K562 (cell line): ENCODE measurements around the gene LRRK1. TPM values are rescaled to one million over a fixed set of nuclear protein-coding genes. Genes with fewer than 3 reads are reported as not detected.

Source experiments
- CBX1 ChIP-seq: sonication (generic); IDR thresholded peaks from 2 replicates; pipeline ENCODE4 v1.6.1; 2016; ENCODE audit warnings: antibody characterized with exemption, low read depth, mild to moderate bottlenecking
- HIVEP1 ChIP-seq: fragments of 250-450 bp; sonication (Bioruptor Pico); IDR thresholded peaks from 2 replicates; pipeline ENCODE4 v1.4.0; 2020; ENCODE audit warnings: mild to moderate bottlenecking
- MTA2 ChIP-seq: fragments of 450-650 bp; IDR thresholded peaks from 2 replicates; pipeline ENCODE4 v1.6.1; 2016; ENCODE audit warnings: low read depth
- NCOA4 ChIP-seq: fragments of 450-650 bp; IDR thresholded peaks from 2 replicates; pipeline ENCODE4 v1.6.1; 2018; ENCODE audit warnings: mild to moderate bottlenecking; ENCODE audit not compliant: partially characterized antibody
- NCOA6 ChIP-seq: fragments of 450-650 bp; IDR thresholded peaks from 2 replicates; pipeline ENCODE4 v1.6.1; 2017; ENCODE audit warnings: mild to moderate bottlenecking
- PHB2 ChIP-seq: fragments of 450-650 bp; IDR thresholded peaks from 2 replicates; pipeline ENCODE4 v1.6.1; 2017; ENCODE audit warnings: low read depth
- POLR2B ChIP-seq: fragments of 450-650 bp; IDR thresholded peaks from 2 replicates; pipeline ENCODE4 v1.6.1; 2018; ENCODE audit warnings: low read depth; ENCODE audit not compliant: partially characterized antibody
- RAD21 ChIP-seq, 2 experiments: fragments of 250-450 bp in 1 of 2; fragments of 450-650 bp in 1 of 2; sonication (Bioruptor Pico) in 1 of 2; formaldehyde crosslinking in 1 of 2; IDR thresholded peaks in 1 of 2; conservative IDR thresholded peaks in 1 of 2; 2 replicates each; pipeline versions ENCODE4 v1.4.0 to v1.8.0; 2020 to 2022; ENCODE audit warnings: mild to moderate bottlenecking in 2 of 2, moderate library complexity in 1 of 2
- SP2 ChIP-seq: IDR thresholded peaks from 2 replicates; pipeline ENCODE4 v1.6.1; 2011; ENCODE audit warnings: mild to moderate bottlenecking, low read depth, low read length, moderate library complexity; ENCODE audit not compliant: poor library complexity, severe bottlenecking; ENCODE audit errors: extremely low read depth
- TAF9B ChIP-seq: fragments of 450-650 bp; IDR thresholded peaks from 2 replicates; pipeline ENCODE4 v1.6.1; 2018; ENCODE audit warnings: mild to moderate bottlenecking; ENCODE audit not compliant: partially characterized antibody
- TRIM24 ChIP-seq, 2 experiments: fragments of 450-650 bp; IDR thresholded peaks; 2 replicates each; pipeline ENCODE4 v1.6.1; 2016
- ZNF133 ChIP-seq: fragments of 250-450 bp; sonication (Bioruptor Pico); IDR thresholded peaks from 2 replicates; pipeline ENCODE4 v1.4.0; 2020; ENCODE audit warnings: mild to moderate bottlenecking
- ZNF354B ChIP-seq: fragments of 250-450 bp; sonication (Bioruptor Pico); IDR thresholded peaks from 2 replicates; pipeline ENCODE4 v1.4.0; 2020
- ZNF384 ChIP-seq: IDR thresholded peaks from 2 replicates; pipeline ENCODE4 v1.6.1; 2012; ENCODE audit warnings: low read depth, low read length, improper control_type of control experiment
- ZNF41 ChIP-seq: fragments of 250-450 bp; sonication (Bioruptor Pico); conservative IDR thresholded peaks from 2 replicates; pipeline ENCODE4 v1.4.0; 2020; ENCODE audit warnings: mild to moderate bottlenecking
- ZNF766 ChIP-seq: fragments of 200-800 bp; sonication (Bioruptor generic); conservative IDR thresholded peaks from 2 replicates; pipeline ENCODE4 v1.6.1; 2016; ENCODE audit warnings: missing genetic modification characterization, missing compliant biosample characterization
- polyA plus RNA-seq, 8 experiments: library from polyadenylated mRNA; depleted of rRNA in 4 of 8; stranded (reverse) in 5 of 8; unstranded in 3 of 8; fragments of >200 nt; fragmentation: Nextera tagmentation in 2 of 8; fragmentation: Illumina TruSeq in 1 of 8; extraction: Ambion mirVana in 2 of 8; extraction: Trizol in 1 of 8; gene quantifications; 2 replicates each; pipeline versions ENCODE4 v1.2.1 to v1.2.3, GENCODE V29; 2011 to 2014; ENCODE audit warnings: inconsistent platforms in 1 of 8, missing spikeins in 1 of 8
- total RNA-seq, 7 experiments: library from RNA; depleted of rRNA in 6 of 7; stranded (reverse); fragments of >200 nt in 6 of 7; fragmentation: Illumina TruSeq in 2 of 7; extraction: Trizol in 2 of 7; gene quantifications; 2 replicates each; pipeline versions ENCODE4 v1.2.1 to v1.2.3, GENCODE V29; 2011 to 2021; ENCODE audit warnings: low replicate concordance in 1 of 7
- TF ChIP-seq, protein P1 (sequence below): sonication (generic); formaldehyde crosslinking; IDR thresholded peaks from 2 replicates; pipeline ENCODE4 v1.8.0; 2022; ENCODE audit warnings: missing genetic modification reagents, mild to moderate bottlenecking, borderline replicate concordance
- TF ChIP-seq, protein P2 (sequence below): fragments of 450-650 bp; IDR thresholded peaks from 2 replicates; pipeline ENCODE4 v1.6.1; 2016; ENCODE audit warnings: antibody characterized with exemption
- TF ChIP-seq, protein P3 (sequence below): fragments of 450-650 bp; IDR thresholded peaks from 2 replicates; pipeline ENCODE4 v1.6.1; 2018; ENCODE audit not compliant: partially characterized antibody

Gene LRRK1
- total and polyA plus RNA-seq, 9 of the 15 experiments (the other 6 are each of a cell fraction or from before 2014, with no cell fraction given), result 0.01 to 1.5 (median 0.11) TPM

DNA sequence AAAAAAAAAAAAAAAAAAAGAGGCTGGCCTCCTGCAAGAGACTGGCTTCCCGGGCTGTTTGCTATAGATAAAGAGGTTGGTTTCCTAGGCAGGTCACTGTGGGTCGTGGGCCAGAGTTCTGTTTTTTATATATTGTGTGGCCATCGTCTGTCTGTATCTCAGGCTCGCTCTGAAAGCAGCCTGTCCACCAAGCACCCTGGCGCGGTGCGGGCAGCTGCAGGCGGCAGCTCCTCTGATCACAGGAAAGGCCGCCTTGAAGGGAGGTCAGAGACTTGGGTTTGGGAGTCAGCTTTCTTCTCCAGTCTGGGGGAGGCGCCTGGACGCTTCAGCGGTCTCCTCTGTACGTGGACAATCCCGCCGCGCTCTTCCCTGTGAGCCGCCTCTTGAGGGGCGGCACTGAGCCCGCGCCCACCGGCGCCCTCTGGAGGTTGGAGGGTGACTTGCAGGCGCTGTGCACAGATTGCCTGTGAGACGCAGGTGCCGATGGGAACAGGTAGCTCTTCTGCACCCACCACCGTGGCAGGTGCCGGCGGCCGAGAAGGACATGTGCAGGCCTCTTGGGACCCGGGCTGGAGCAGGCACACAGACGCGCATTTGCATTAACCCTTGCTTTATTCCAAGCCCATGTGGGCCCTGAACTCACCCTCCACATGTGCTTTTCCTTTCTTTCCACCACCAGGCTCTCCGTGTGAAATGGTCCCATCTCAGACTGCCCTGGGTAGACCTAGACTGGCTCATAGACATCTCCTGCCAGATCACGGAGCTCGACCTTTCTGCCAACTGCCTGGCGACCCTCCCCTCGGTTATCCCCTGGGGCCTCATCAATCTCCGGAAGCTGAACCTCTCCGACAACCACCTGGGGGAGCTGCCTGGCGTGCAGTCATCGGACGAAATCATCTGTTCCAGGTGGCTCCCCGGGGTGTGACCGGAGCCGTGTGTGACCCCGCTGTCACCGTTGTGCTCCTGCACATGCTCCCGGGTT, 89.3 kb downstream of the LRRK1 start (continued):
- no peak for TF ChIP-seq ZNF354B (CRISPR knock-in tag)
- peak; percentile 62 for TF ChIP-seq ZNF766 (CRISPR knock-in tag)
- peak; percentile 45 for TF ChIP-seq POLR2B
- TF ChIP-seq ZNF384, result peak; percentile 95
- peak; percentile 17 to 47; a peak in 3 of 4 replicates for TF ChIP-seq RAD21 (CRISPR knock-in tag; conservative IDR thresholded peaks at IDR 0.05 in 1 of 2, IDR thresholded peaks at IDR 0.05 in 1 of 2)
- TF ChIP-seq HIVEP1 (CRISPR knock-in tag), result no peak
- TF ChIP-seq, protein P1, sequence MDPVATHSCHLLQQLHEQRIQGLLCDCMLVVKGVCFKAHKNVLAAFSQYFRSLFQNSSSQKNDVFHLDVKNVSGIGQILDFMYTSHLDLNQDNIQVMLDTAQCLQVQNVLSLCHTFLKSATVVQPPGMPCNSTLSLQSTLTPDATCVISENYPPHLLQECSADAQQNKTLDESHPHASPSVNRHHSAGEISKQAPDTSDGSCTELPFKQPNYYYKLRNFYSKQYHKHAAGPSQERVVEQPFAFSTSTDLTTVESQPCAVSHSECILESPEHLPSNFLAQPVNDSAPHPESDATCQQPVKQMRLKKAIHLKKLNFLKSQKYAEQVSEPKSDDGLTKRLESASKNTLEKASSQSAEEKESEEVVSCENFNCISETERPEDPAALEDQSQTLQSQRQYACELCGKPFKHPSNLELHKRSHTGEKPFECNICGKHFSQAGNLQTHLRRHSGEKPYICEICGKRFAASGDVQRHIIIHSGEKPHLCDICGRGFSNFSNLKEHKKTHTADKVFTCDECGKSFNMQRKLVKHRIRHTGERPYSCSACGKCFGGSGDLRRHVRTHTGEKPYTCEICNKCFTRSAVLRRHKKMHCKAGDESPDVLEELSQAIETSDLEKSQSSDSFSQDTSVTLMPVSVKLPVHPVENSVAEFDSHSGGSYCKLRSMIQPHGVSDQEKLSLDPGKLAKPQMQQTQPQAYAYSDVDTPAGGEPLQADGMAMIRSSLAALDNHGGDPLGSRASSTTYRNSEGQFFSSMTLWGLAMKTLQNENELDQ (CRISPR knock-in tag), result no peak
- TF ChIP-seq NCOA4, result no peak
- TF ChIP-seq ZNF133 (CRISPR knock-in tag), result no peak
- TF ChIP-seq SP2, result peak; percentile 32
- TF ChIP-seq, protein P2, sequence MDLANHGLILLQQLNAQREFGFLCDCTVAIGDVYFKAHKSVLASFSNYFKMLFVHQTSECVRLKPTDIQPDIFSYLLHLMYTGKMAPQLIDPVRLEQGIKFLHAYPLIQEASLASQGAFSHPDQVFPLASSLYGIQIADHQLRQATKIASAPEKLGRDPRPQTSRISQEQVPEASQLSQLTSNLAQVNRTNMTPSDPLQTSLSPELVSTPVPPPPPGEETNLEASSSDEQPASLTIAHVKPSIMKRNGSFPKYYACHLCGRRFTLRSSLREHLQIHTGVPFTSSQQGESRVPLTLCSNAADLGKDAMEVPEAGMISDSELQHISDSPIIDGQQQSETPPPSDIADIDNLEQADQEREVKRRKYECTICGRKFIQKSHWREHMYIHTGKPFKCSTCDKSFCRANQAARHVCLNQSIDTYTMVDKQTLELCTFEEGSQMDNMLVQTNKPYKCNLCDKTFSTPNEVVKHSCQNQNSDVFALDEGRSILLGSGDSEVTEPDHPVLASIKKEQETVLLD, result 0 out of 2 replicates have a peak, but pooled peaks have one; percentile 14
- no peak for TF ChIP-seq TRIM24 (IDR thresholded peaks at IDR 0.05)
- no peak for TF ChIP-seq PHB2
- no peak for TF ChIP-seq CBX1
- TF ChIP-seq ZNF41 (CRISPR knock-in tag), result no peak
- peak; percentile 52; the same call in 1 of the 2 replicates for TF ChIP-seq MTA2
- TF ChIP-seq TAF9B, result no peak
- no peak for TF ChIP-seq NCOA6
- TF ChIP-seq, protein P3, sequence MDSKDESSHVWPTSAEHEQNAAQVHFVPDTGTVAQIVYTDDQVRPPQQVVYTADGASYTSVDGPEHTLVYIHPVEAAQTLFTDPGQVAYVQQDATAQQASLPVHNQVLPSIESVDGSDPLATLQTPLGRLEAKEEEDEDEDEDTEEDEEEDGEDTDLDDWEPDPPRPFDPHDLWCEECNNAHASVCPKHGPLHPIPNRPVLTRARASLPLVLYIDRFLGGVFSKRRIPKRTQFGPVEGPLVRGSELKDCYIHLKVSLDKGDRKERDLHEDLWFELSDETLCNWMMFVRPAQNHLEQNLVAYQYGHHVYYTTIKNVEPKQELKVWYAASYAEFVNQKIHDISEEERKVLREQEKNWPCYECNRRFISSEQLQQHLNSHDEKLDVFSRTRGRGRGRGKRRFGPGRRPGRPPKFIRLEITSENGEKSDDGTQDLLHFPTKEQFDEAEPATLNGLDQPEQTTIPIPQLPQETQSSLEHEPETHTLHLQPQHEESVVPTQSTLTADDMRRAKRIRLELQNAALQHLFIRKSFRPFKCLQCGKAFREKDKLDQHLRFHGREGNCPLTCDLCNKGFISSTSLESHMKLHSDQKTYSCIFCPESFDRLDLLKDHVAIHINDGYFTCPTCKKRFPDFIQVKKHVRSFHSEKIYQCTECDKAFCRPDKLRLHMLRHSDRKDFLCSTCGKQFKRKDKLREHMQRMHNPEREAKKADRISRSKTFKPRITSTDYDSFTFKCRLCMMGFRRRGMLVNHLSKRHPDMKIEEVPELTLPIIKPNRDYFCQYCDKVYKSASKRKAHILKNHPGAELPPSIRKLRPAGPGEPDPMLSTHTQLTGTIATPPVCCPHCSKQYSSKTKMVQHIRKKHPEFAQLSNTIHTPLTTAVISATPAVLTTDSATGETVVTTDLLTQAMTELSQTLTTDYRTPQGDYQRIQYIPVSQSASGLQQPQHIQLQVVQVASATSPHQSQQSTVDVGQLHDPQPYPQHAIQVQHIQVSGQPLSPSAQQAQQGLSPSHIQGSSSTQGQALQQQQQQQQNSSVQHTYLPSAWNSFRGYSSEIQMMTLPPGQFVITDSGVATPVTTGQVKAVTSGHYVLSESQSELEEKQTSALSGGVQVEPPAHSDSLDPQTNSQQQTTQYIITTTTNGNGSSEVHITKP, result peak; percentile 32
